Esophagus (tissue), 2 donors: Measurements from ENCODE around the gene KNDC1. TPM values are rescaled to one million over a fixed set of nuclear protein-coding genes. Genes with fewer than 3 reads are reported as not detected.

Experiments
- H3K27ac ChIP-seq, 2 donors: one replicate each; pipeline ENCODE4 v1.5.1; 2013; ENCODE audit warnings: low read depth in 2 of 2, mild to moderate bottlenecking in 2 of 2, inconsistent platforms in 1 of 2, low read length in 1 of 2, moderate library complexity in 1 of 2
- H3K27me3 ChIP-seq, 2 donors: one replicate each; pipeline ENCODE4 v1.6.1; 2013; ENCODE audit warnings: low read length in 2 of 2, control low read depth in 1 of 2, mild to moderate bottlenecking in 1 of 2; ENCODE audit not compliant: insufficient read depth in 2 of 2, control insufficient read depth in 1 of 2
- H3K36me3 ChIP-seq, 2 donors: one replicate each; pipeline ENCODE4 v1.6.1; 2013; ENCODE audit warnings: low read length in 1 of 2; ENCODE audit not compliant: control insufficient read depth in 2 of 2, insufficient read depth in 2 of 2
- H3K4me1 ChIP-seq, 2 donors: one replicate each; pipeline ENCODE4 v1.6.1; 2013; ENCODE audit warnings: low read length in 1 of 2; ENCODE audit not compliant: control insufficient read depth in 2 of 2, insufficient read depth in 2 of 2
- H3K4me3 ChIP-seq, 2 donors: one replicate each; pipeline ENCODE4 v1.5.1; 2013; ENCODE audit warnings: low read length in 2 of 2, mild to moderate bottlenecking in 2 of 2, low read depth in 1 of 2, moderate library complexity in 1 of 2
- H3K9me3 ChIP-seq, 2 donors: one replicate each; pipeline ENCODE4 v1.6.1; 2013; ENCODE audit warnings: mild to moderate bottlenecking in 2 of 2, low read depth in 1 of 2, low read length in 1 of 2, moderate library complexity in 1 of 2; ENCODE audit not compliant: control insufficient read depth in 2 of 2, insufficient read depth in 1 of 2
- WGBS, 2 donors: extraction: QIAGEN DNeasy Blood & Tissue Kit; methylation state at CpG; one replicate each; pipeline ENCODE4 v1.1.7; 2013; 5-methylcytosine and 5-hydroxymethylcytosine counted together
- polyA plus RNA-seq, 2 donors: library from polyadenylated mRNA; stranded (reverse); fragments of 200-250 nt; gene quantifications; one replicate each; pipeline ENCODE4 v1.2.3, GENCODE V29; 2013
- donor health status: healthy with polysubstance abuse.
- donor health status: Bipolar disorder and iron deficiency.

KNDC1 gene
- polyA plus RNA-seq, 2 donors: 0.16 to 0.39 TPM

DNA sequence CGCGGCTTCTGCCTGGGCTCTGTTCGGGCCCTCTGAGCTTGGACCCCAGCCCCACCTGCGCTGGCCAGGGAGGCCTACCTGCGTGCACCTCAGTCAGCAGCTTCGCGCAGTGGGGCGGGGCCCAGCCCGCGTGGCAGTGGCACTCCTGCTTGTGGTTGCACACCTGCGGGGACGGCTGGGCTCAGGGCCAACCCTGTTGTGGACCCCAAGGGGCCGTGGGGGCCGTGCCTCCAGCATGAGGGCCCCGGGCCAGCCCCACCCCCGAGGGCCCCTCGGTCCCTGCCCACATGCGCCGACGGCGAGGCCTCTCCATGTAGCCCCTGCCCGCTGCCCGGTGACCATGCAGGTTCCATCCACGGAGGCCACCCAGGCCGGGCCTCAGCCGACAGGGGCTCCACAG is 109.3 kb downstream of the KNDC1 start:
- no peaks in the 10 kb centered on the region for H3K9me3 ChIP-seq
- no peaks in the 10 kb centered on the region for H3K4me1 ChIP-seq
- 88 to 89% methylated on average over 21 to 26 of the region's 26 CpGs for WGBS, 2 donors
- no peak overlapping the region for H3K4me3 ChIP-seq
- no peaks in the 10 kb centered on the region for H3K27me3 ChIP-seq
- H3K27ac ChIP-seq: no peak overlapping the region
- peaks cover 0 to 8% of the 10 kb centered on the region in 2 donors for H3K36me3 ChIP-seq

DNA sequence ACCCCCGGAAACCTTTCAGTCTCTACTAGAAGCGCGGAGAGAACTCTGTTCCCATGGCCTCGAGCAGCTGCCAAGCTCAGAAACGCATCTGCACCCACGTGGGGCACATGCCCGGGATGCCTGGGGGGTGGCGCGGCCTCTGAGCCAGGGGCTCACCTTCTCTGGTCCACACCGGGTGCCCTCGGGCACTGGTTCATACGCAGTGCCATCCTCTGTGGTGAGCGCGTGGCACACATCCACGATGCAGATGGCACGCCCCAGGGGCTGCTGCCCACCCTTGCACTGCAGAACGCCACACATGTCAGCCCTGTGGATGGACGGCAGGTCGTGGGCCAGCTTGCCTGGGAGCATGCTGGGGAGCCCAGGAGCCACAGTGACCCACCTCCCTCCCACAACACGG is 110.2 kb downstream of the KNDC1 start:
- Histone ChIP-seq H3K4me3 (no peak overlapping the region), H3K36me3 (peaks cover 0 to 8% of the 10 kb centered on the region in 2 donors), H3K27ac (no peak overlapping the region), H3K9me3 (no peaks in the 10 kb centered on the region), H3K27me3 (no peaks in the 10 kb centered on the region), H3K4me1 (no peaks in the 10 kb centered on the region)
- 86 to 89% methylated on average over 20 of the region's 20 CpGs for WGBS, 2 donors

DNA sequence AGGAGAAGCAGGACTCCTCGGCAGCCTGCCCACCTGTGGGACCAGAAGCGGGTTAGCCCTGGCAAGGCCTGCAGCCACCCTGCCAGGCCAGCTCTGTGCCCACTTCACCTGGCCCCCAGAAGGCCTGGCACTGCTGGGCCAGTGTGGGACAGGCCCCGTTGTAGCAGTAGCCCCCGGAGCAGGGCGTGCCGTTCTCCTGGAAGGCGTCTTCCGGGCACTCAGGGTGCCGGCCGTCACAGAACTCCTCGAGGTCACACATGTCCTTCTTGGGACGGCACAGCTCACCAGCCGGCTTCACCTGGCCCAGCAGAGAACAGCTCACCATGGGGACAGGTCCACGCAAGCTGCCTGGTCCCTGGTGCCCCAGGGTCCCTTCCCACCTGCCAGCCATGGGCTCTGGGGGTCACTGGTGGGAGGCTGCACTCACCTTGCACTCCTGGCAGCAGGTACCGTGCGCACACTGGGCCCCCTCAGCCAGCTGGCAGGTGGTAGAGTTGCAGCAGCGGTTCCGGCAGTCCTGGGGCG is 110.8 kb downstream of the KNDC1 start:
- H3K36me3 ChIP-seq: peaks cover 0 to 8% of the 10 kb centered on the region in 2 donors
- H3K27me3 ChIP-seq: no peaks in the 10 kb centered on the region
- H3K4me3 ChIP-seq: no peak overlapping the region
- H3K4me1 ChIP-seq: peaks cover 0 to 2% of the 10 kb centered on the region in 2 donors
- H3K9me3 ChIP-seq: no peaks in the 10 kb centered on the region
- no peak overlapping the region for H3K27ac ChIP-seq
- 80 to 87% methylated on average over 19 of the region's 19 CpGs for WGBS, 2 donors

DNA sequence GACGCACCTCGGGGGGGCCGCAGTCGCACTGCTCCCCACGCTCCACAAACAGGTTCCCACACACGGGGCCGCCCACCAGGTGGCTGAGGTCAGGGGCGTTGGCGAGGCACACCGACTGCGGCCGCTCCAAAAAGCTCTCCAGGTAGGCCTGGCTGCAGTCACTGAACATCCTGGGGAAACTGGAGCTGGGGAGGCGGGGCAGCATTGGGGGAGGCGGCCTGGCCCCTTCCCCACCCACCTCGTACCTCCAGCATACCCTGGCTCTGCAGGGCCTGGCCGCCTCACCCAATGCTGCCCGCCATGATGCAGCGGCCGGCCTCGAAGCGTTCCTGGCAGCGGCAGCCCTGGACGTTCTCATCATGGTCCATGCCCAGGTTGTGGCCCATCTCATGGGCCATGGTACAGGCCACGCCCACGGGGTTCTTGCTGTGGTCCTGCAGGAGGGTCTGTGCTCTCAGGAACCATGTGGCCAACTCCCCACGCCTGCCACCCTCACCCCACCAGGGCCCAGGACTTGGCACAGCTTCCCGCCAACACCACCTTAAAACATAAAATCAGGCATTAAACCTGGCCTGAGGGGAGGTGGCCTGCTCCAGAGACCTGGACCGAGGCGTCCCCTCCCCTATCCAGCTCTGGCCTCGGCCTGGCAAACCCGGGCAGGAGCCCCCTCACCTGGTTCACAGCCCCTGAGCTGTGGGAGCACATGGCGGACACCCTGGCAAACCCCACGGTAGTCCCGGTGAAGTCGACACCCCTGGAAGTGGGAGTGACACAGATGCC is 111.7 kb downstream of the KNDC1 start:
- 79% methylated on average over 34 to 35 of the region's 35 CpGs for WGBS, 2 donors
- Histone ChIP-seq H3K27ac (no peak overlapping the region), H3K4me1 (peaks cover 0 to 5% of the 10 kb centered on the region in 2 donors), H3K9me3 (no peaks in the 10 kb centered on the region), H3K27me3 (no peaks in the 10 kb centered on the region), H3K36me3 (peaks cover 0 to 6% of the 10 kb centered on the region in 2 donors), H3K4me3 (no peak overlapping the region)

DNA sequence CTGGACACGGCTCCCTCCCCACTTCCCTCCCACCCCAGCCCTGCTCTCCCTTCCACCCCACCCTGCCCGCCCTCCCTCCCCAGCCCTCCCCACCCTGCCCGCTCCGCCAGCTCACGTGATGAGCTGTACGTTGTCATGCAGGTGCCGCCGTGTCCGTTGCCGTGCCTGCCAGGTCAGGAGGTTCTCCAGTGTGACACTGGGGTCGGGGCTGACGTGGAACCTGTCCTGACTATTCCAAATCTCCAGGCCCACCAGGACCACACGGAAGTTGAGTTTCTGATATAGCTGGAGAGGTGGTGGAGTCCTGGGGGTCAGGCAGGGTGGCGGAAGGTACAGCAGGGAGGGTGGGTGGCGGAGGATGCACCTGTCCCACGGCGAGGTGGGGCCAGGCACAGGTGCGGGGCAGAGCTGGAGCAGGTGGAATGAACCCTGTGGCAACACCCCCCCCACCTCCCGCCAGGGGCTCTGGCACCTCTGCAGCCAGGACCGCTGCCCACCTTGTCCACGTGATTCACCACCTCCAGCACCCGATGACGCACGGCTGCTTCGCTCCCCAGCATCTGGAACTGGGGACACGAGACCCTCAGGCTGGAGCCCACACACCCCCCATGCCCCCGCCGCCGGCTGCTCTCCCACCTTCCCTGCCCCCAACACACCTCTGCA is 112.4 kb downstream of the KNDC1 start:
- Histone ChIP-seq H3K4me1 (peaks cover 2 to 5% of the 10 kb centered on the region in 2 donors), H3K4me3 (no peak overlapping the region)

DNA sequence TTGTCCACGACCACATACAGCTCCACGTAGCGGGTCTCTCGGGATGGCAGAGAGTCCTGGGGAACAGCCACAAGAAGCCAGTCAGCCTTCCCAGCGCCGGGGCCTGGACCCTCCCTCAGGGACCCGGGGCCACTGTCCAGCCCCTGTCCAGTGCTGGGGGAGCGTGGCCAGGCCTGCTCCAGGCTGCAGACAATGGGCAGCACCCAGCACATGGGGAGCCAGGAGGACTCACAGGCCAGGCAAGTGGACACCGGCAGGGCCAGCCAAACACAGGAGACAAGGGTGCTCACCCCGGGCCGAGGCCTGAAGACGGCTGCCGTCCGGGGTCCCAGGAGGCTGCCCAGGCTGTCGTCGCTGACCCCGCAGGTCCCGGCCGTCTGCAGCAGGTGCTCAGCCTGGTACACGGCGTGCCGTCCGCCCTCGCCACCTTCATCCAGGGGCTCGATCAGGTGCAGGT is 113.0 kb downstream of the KNDC1 start:
- H3K36me3 ChIP-seq: peaks cover 0 to 6% of the 10 kb centered on the region in 2 donors
- H3K9me3 ChIP-seq: no peaks in the 10 kb centered on the region
- H3K4me3 ChIP-seq: no peak overlapping the region
- peaks cover 2 to 5% of the 10 kb centered on the region in 2 donors for H3K4me1 ChIP-seq
- WGBS, 2 donors: 87 to 88% methylated on average over 24 to 25 of the region's 25 CpGs
- no peak overlapping the region for H3K27ac ChIP-seq
- no peaks in the 10 kb centered on the region for H3K27me3 ChIP-seq

More for the DNA sequence above, 112.4 kb downstream of the KNDC1 start:
- no peaks in the 10 kb centered on the region for H3K27me3 ChIP-seq
- H3K36me3 ChIP-seq: peaks cover 0 to 6% of the 10 kb centered on the region in 2 donors
- no peak overlapping the region for H3K27ac ChIP-seq
- H3K9me3 ChIP-seq: no peaks in the 10 kb centered on the region
- WGBS, 2 donors: 78 to 80% methylated on average over 21 to 29 of the region's 29 CpGs

DNA sequence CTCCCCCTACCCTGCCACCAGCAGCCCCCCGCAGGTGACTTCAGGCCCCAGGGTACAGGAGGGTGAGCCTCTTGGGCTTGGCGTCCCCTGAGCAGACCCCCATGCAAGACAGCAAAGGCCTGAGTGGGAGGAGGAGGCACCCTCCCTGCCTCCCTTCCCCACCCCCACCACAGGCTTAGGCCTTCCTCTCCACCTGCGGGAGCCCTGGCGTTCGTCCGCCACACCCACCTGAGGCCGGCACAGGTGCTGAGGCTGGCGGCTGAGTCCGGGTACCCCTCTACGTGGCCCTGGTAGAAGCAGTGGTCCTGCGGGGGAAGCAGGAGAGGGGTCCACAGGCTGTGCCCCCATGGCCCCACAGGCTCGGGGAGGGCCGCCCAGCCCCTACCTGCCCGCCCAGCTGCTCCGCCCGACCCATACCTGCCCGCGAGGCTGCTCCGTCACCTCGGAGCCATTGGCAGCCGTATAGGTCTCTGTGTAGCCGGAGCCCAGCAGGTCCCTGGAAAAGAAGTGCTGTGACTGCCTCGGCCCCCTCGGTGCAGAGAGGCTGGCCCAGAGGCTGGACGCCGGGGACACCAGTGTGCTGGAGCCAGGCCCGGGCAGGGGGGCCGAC is 113.6 kb downstream of the KNDC1 start:
- Histone ChIP-seq H3K9me3 (no peaks in the 10 kb centered on the region), H3K4me1 (peaks cover 2 to 5% of the 10 kb centered on the region in 2 donors), H3K27me3 (no peaks in the 10 kb centered on the region), H3K36me3 (peaks cover 0 to 6% of the 10 kb centered on the region in 2 donors), H3K27ac (no peak overlapping the region), H3K4me3 (no peak overlapping the region)
- 62 to 63% methylated on average over 28 of the region's 28 CpGs for WGBS, 2 donors

DNA sequence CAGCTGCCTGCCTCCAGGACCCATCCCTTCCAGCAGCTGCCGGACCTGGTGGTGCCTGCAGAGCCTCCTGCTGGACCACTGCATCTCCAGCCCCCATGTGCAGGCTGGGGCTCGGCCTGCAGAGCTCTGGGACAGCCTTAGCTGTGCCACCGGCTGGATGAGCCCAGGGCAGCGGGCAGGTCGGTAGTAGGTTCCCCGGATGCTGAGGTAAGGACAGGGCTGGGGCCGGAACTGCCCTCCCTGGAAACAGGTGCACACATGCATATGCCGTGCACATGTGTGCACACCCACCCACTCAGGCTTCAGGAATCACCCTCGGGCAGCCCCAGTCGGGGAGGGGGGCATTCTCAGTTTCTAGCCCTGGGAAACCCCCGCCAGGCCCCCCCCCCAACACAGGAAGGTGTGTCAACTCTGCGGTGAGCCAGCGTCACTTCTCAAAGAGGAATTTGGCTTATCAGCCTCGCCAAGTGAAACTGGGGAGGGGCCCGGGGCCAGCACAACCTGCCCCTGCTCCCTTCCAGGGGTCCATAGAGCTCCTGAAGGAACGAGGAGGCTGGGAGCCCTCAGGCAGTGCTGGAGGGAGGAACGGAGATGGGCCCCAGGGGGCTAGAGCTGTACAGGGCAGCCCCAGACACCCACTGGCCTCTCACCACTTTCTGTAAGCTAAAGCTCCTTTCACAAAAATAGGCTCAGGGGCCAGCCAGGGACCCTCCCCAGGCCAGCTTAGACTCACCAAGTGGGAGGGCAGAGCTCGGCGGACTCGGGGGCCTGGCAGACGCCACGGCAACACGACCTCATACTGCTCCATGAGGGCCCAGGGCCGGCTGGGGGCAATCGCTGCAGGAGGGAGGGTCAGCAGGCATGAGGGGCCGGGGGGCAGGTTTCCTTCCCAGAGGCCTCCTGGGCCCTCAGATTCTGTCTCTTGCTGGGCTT is 115.0 kb downstream of the KNDC1 start:
- Histone ChIP-seq H3K4me1 (peaks cover 2 to 5% of the 10 kb centered on the region in 2 donors), H3K27me3 (no peaks in the 10 kb centered on the region), H3K4me3 (peak overlapping the region; percentile 2 to 32), H3K27ac (peak overlapping the region in 1 of 2 donors; percentile 19), H3K9me3 (no peaks in the 10 kb centered on the region), H3K36me3 (peaks cover 0 to 15% of the 10 kb centered on the region in 2 donors)
- 24 to 27% methylated on average over 26 of the region's 26 CpGs for WGBS, 2 donors
